ENCODE data around the gene SUSD4.

DNA sequence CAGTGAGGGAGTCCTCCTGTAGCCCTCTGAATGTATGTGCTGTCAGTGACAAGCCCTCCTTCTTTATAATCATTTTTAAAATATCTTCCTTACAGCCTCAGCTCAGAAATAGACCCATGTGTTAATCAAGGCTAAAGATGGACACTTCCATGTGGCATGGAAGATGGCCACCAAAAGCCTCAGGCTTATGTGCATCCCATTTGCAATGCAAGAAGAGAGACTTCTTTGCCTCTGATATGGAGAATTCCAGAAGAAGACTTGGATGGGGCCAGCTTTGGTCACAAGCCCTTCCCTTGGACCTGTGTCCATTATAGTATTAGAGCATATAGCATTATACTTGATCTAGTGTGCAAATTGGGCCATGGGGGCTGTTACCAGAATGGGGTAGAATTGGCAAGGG, 47.7 kb upstream of the SUSD4 start:
- TF ChIP-seq EZH2phosphoT487 (IDR thresholded peaks at IDR 0.05) (no peak), EZH2 (IDR thresholded peaks at IDR 0.05) (no peak)
- TF ChIP-seq, protein P1, sequence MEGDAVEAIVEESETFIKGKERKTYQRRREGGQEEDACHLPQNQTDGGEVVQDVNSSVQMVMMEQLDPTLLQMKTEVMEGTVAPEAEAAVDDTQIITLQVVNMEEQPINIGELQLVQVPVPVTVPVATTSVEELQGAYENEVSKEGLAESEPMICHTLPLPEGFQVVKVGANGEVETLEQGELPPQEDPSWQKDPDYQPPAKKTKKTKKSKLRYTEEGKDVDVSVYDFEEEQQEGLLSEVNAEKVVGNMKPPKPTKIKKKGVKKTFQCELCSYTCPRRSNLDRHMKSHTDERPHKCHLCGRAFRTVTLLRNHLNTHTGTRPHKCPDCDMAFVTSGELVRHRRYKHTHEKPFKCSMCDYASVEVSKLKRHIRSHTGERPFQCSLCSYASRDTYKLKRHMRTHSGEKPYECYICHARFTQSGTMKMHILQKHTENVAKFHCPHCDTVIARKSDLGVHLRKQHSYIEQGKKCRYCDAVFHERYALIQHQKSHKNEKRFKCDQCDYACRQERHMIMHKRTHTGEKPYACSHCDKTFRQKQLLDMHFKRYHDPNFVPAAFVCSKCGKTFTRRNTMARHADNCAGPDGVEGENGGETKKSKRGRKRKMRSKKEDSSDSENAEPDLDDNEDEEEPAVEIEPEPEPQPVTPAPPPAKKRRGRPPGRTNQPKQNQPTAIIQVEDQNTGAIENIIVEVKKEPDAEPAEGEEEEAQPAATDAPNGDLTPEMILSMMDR (IDR thresholded peaks at IDR 0.05) = no peak
